ENCODE data around the gene RASD2. TPM values are rescaled to one million over a fixed set of nuclear protein-coding genes. Genes with fewer than 3 reads are reported as not detected.

RASD2 gene
- total RNA-seq, 2 experiments from 2014 or later = 0.19 TPM; not detected in 1

- Histone ChIP-seq H3K9me3 (ENCODE audit: low read length) (no peaks in the 10 kb centered on the region), H3K4me3 (ENCODE audit: low read depth, low read length, poor library complexity, severe bottlenecking) (no peak overlapping the region), H3K9me2 (ENCODE audit: insufficient read depth, low read length) (no peaks in the 10 kb centered on the region), H3K27ac (ENCODE audit: low read depth, low read length, poor library complexity, severe bottlenecking) (no peak overlapping the region), H3K79me2 (ENCODE audit: insufficient read depth, low read depth, low read length) (no peaks in the 10 kb centered on the region), H3K36me3 (ENCODE audit: insufficient read depth, low read length) (no peaks in the 10 kb centered on the region), H3K4me1 (ENCODE audit: insufficient read depth, low read length, poor library complexity, severe bottlenecking) (no peaks in the 10 kb centered on the region), H3K4me2 (ENCODE audit: low read length) (no peak overlapping the region), H4K20me1 (ENCODE audit: insufficient read depth, low read length) (no peaks in the 10 kb centered on the region), H2AFZ (ENCODE audit: low read length) (no peak overlapping the region)
- intact Hi-C loops (cut with micrococcal nuclease; ENCODE audit: unreplicated experiment) = no loop called here
- POLR2A ChIA-PET = no interaction called here
- TF ChIP-seq EZH2phosphoT487 (IDR thresholded peaks at IDR 0.05; ENCODE audit: borderline replicate concordance, low read depth, low read length) = no peak
- TF ChIP-seq, protein P1, sequence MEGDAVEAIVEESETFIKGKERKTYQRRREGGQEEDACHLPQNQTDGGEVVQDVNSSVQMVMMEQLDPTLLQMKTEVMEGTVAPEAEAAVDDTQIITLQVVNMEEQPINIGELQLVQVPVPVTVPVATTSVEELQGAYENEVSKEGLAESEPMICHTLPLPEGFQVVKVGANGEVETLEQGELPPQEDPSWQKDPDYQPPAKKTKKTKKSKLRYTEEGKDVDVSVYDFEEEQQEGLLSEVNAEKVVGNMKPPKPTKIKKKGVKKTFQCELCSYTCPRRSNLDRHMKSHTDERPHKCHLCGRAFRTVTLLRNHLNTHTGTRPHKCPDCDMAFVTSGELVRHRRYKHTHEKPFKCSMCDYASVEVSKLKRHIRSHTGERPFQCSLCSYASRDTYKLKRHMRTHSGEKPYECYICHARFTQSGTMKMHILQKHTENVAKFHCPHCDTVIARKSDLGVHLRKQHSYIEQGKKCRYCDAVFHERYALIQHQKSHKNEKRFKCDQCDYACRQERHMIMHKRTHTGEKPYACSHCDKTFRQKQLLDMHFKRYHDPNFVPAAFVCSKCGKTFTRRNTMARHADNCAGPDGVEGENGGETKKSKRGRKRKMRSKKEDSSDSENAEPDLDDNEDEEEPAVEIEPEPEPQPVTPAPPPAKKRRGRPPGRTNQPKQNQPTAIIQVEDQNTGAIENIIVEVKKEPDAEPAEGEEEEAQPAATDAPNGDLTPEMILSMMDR (conservative IDR thresholded peaks at IDR 0.05; ENCODE audit: low read length) = no peak
- DNase-seq (ENCODE audit: low spot score) = no peak
- no TSS peak for BruUV-seq (replicated peaks)
- CTCF ChIA-PET (ENCODE audit: unreplicated experiment) = no interaction called here
Observed at GRCh38 chr22:35593071-35593890, 52.6 kb downstream of the RASD2 start.

- H3K9me2 ChIP-seq (ENCODE audit: insufficient read depth, low read length) = no peaks in the 10 kb centered on the region
- DNase-seq (ENCODE audit: low spot score) = no peak
- ChIA-PET CTCF (ENCODE audit: unreplicated experiment) (no interaction called here), POLR2A (no interaction called here)
- no peaks in the 10 kb centered on the region for H3K36me3 ChIP-seq (ENCODE audit: insufficient read depth, low read length)
- H4K20me1 ChIP-seq (ENCODE audit: insufficient read depth, low read length) = no peaks in the 10 kb centered on the region
- no TSS peak for BruUV-seq (replicated peaks)
- TF ChIP-seq, protein P1 (conservative IDR thresholded peaks at IDR 0.05; ENCODE audit: low read length) = no peak
- TF ChIP-seq EZH2phosphoT487 (IDR thresholded peaks at IDR 0.05; ENCODE audit: borderline replicate concordance, low read depth, low read length) = no peak
- H3K9me3 ChIP-seq (ENCODE audit: low read length) = no peaks in the 10 kb centered on the region
- H3K79me2 ChIP-seq (ENCODE audit: insufficient read depth, low read depth, low read length) = no peaks in the 10 kb centered on the region
- no peak overlapping the region for H3K4me3 ChIP-seq (ENCODE audit: low read depth, low read length, poor library complexity, severe bottlenecking)
- intact Hi-C loops (cut with micrococcal nuclease; ENCODE audit: unreplicated experiment) = no loop called here
- H2AFZ ChIP-seq (ENCODE audit: low read length) = no peak overlapping the region
- no peak overlapping the region for H3K4me2 ChIP-seq (ENCODE audit: low read length)
- H3K27ac ChIP-seq (ENCODE audit: low read depth, low read length, poor library complexity, severe bottlenecking) = no peak overlapping the region
- H3K4me1 ChIP-seq (ENCODE audit: insufficient read depth, low read length, poor library complexity, severe bottlenecking) = no peaks in the 10 kb centered on the region
Observed at GRCh38 chr22:35593891-35594470, 53.4 kb downstream of the RASD2 start.

DNA sequence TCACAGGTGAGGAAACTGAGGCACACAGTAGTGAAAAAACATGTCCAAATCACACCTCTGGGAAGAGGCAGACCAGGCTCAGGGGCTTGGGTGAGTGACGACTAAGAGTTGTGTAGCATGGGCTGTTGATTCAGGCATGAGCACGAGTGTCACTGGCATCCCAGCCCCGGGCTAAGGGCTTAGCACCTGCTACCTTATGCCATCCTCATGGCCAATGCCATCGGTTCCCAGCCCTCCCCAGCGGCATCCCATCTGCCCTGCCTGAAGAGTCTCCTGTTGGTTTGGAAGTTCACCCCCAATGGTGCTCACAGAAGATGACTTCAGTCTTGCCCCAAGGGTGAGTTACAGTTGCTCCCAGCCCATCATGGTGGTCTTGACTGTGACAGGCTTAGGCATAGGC is 54.1 kb downstream of the RASD2 start:
- Histone ChIP-seq H2AFZ (ENCODE audit: low read length) (no peak overlapping the region), H3K4me2 (ENCODE audit: low read length) (no peak overlapping the region), H4K20me1 (ENCODE audit: insufficient read depth, low read length) (no peaks in the 10 kb centered on the region), H3K79me2 (ENCODE audit: insufficient read depth, low read depth, low read length) (no peaks in the 10 kb centered on the region), H3K9me2 (ENCODE audit: insufficient read depth, low read length) (no peaks in the 10 kb centered on the region), H3K9me3 (ENCODE audit: low read length) (no peaks in the 10 kb centered on the region), H3K36me3 (ENCODE audit: insufficient read depth, low read length) (no peaks in the 10 kb centered on the region), H3K4me3 (ENCODE audit: low read depth, low read length, poor library complexity, severe bottlenecking) (no peak overlapping the region), H3K4me1 (ENCODE audit: insufficient read depth, low read length, poor library complexity, severe bottlenecking) (no peaks in the 10 kb centered on the region), H3K27ac (ENCODE audit: low read depth, low read length, poor library complexity, severe bottlenecking) (no peak overlapping the region)
- CTCF ChIA-PET (ENCODE audit: unreplicated experiment) = no interaction called here
- no TSS peak for BruUV-seq (replicated peaks)
- intact Hi-C loops (cut with micrococcal nuclease; ENCODE audit: unreplicated experiment) = no loop called here
- TF ChIP-seq, protein P1 (conservative IDR thresholded peaks at IDR 0.05; ENCODE audit: low read length) = no peak
- no peak for TF ChIP-seq EZH2phosphoT487 (IDR thresholded peaks at IDR 0.05; ENCODE audit: borderline replicate concordance, low read depth, low read length)
- DNase-seq (ENCODE audit: low spot score) = no peak
- POLR2A ChIA-PET = no interaction called here

All from OCI-LY7 (cell line).